Left ventricle myocardium inferior (tissue), 1 donor: ENCODE data around the gene RTRAF. TPM values are rescaled to one million over a fixed set of nuclear protein-coding genes. Genes with fewer than 3 reads are reported as not detected.

Source experiments
- DNase-seq: peaks from one replicate; pipeline ENCODE4 v3.0.0-alpha.2; 2020
- H3K27ac ChIP-seq: fragments of 200-600 bp; replicated peaks from 2 replicates; pipeline ENCODE4 v1.8.0; 2021
- H3K27me3 ChIP-seq: fragments of 200-600 bp; 2 replicates; pipeline ENCODE4 v1.8.0; 2021; ENCODE audit warnings: low read depth
- H3K36me3 ChIP-seq: fragments of 200-600 bp; 2 replicates; pipeline ENCODE4 v1.8.0; 2021
- H3K4me1 ChIP-seq: fragments of 200-600 bp; 2 replicates; pipeline ENCODE4 v1.8.0; 2021
- H3K4me3 ChIP-seq: fragments of 200-600 bp; 2 replicates; pipeline ENCODE4 v1.8.0; 2021; ENCODE audit warnings: mild to moderate bottlenecking, moderate library complexity
- H3K9me3 ChIP-seq: fragments of 200-600 bp; replicated peaks from 2 replicates; pipeline ENCODE4 v1.8.0; 2021
- intact Hi-C: fragments of 100-400 bp; cut with micrococcal nuclease; formaldehyde crosslinking; loops from one replicate; pipeline ENCODE4 v1.11.0; 2022
- total RNA-seq: library from RNA; stranded (reverse); fragmentation: NEBNext Ultra II Directional; extraction: Animal tissue kit (Norgen Biotek cat#: 25700); gene quantifications from one replicate; pipeline ENCODE4 v1.2.1, GENCODE V29; 2021
- TF ChIP-seq, protein P1 (sequence below): fragments of 200-600 bp; IDR thresholded peaks from 2 replicates; pipeline ENCODE4 v1.8.0; 2021; ENCODE audit warnings: antibody characterized with exemption, mild to moderate bottlenecking, borderline replicate concordance
- donor health status: DM: no; HTN: yes; CAD: no; lungs with severe emphysema.

Gene RTRAF
- total RNA-seq, 1 donor from 2014 or later, result 237 TPM

DNA sequence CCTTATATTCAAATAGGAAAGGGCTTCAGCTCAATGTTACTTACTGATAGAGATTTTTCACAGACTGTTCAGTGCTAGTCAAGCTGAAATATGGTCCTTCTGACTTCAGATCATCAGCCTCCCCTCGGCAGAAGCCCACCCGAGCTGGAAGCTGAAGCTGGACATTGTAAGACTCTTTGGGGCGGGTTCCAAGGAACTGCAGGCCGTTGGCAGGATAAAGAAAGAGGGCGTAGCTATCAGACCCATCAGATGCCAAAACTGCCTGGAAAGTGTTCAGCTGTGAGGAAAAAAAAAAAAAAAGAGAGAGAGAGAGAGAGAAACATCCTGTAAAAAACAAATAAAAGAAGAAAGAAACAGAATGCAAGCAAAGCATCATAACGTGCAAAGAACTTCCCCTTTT is 70.7 kb downstream of the RTRAF start:
- Histone ChIP-seq H3K36me3 (peaks cover 25% of the 10 kb centered on the region), H3K4me1 (peaks cover 80% of the 10 kb centered on the region), H3K27me3 (no peaks in the 10 kb centered on the region), H3K9me3 (no peaks in the 10 kb centered on the region), H3K27ac (peak overlapping the region; percentile 83), H3K4me3 (peak overlapping the region; percentile 13)
- intact Hi-C loops, result no loop called here
- no peak for DNase-seq
- TF ChIP-seq, protein P1, sequence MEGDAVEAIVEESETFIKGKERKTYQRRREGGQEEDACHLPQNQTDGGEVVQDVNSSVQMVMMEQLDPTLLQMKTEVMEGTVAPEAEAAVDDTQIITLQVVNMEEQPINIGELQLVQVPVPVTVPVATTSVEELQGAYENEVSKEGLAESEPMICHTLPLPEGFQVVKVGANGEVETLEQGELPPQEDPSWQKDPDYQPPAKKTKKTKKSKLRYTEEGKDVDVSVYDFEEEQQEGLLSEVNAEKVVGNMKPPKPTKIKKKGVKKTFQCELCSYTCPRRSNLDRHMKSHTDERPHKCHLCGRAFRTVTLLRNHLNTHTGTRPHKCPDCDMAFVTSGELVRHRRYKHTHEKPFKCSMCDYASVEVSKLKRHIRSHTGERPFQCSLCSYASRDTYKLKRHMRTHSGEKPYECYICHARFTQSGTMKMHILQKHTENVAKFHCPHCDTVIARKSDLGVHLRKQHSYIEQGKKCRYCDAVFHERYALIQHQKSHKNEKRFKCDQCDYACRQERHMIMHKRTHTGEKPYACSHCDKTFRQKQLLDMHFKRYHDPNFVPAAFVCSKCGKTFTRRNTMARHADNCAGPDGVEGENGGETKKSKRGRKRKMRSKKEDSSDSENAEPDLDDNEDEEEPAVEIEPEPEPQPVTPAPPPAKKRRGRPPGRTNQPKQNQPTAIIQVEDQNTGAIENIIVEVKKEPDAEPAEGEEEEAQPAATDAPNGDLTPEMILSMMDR, result no peak

Other genes starting within 250 kb of the RTRAF start
- 6.7 TPM for gene GNG2, start 128.9 kb upstream of the RTRAF start, total RNA-seq
- 35.2 TPM for gene NID2, start 79.5 kb downstream of the RTRAF start, total RNA-seq